T47D (cell line): ENCODE results near the gene PGAP3.

Source experiments
- DNase-seq, 2 experiments: peaks; one replicate each; pipeline versions ENCODE4 v3.0.0 to v3.0.0-alpha.2; 2011 to 2012; ENCODE audit warnings: low read depth in 1 of 2, low spot score in 1 of 2
- JUND ChIP-seq: IDR thresholded peaks from 2 replicates; pipeline ENCODE4 v1.6.1; 2012; ENCODE audit warnings: low read depth
- in situ Hi-C: cut with HindIII; loops from 2 replicates; pipeline ENCODE4 v1.10.0; 2016; ENCODE audit warnings: low sequenced_read_pairs, low pct_unique_long_range_greater_than_20kb

PGAP3 gene

DNA sequence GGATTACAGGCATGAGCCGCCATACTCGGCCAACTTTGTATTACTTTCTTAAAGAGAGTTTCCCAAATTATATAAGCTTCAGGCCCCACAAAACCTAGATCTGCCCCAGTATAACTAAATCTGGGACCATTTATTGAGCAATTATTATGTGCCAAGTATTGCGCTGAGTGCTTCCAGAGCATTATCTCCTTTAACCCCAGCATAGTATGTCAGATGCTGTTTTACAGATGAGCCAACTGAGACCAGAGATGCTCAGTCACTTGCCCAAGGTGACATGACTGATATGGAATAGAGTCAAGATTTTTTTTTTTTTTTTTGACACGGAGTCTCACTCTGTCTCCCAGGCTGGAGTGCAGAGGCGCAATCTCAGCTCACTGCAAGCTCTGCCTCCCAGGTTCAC lies 10.1 kb upstream of the PGAP3 start:
- in situ Hi-C loops, result no loop called here
- TF ChIP-seq JUND, result no peak
- no peak for DNase-seq

DNA sequence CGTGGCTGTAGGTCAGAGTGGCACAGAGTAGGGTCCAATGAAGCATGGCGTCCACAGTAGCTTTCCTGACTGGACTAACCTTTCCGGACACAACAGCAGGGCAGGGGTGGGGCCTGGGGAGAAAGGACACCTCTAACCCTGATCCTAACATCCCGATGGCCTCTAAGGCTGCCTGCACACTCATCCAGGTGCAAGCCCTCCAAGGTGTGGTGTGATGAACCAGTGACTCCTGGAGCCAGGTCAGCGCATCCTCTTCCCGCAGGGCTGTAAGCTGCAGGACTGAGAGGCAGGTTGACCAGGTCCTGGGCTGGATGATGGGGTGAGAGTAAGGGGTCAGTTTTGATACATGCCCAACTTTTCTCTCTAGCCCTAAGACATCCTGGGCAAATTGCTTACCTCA lies 8.9 kb upstream of the PGAP3 start:
- in situ Hi-C loops, result no loop called here
- no peak for TF ChIP-seq JUND
- DNase-seq, result no peak

DNA sequence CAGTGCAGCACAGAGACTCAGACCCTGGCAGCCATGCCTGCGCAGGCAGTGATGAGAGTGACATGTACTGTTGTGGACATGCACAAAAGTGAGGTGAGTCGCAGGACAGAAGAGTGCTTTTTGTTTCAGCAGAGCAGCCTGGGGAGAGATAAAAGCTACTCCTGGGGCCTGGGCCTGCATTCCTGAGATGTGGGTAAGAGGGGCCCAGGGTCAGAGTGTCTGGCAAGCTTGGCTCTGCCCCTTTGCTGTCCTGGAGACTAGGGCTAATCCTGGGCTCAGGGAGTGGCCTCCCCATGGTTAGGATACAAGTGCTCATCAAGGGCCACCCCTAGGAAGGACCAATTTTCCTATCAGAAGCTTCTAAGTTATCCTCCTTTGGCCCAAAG lies 7.2 kb upstream of the PGAP3 start:
- in situ Hi-C loops, result no loop called here
- no peak for TF ChIP-seq JUND
- DNase-seq, result no peak

DNA sequence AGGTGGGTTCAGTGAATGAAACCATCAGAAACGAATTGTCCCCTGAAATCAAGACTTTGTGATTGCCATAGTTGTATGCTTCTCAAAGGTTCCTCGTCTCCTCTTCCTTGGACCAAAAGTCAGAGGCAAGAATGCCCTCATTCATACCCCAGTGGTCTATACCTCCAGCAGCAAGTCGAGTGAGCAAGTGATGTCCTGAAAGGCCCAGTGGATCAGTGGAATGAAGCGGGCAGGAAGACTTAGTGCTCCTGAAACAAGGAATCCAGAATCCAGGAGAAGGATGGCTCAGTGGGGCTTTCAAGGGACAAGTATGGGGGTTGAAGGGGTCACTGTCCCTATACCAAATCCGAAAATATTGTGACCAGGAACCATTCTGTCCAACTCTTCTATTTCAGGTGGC lies 6.7 kb upstream of the PGAP3 start:
- TF ChIP-seq JUND, result no peak
- in situ Hi-C loops, result no loop called here
- DNase-seq, result no peak

DNA sequence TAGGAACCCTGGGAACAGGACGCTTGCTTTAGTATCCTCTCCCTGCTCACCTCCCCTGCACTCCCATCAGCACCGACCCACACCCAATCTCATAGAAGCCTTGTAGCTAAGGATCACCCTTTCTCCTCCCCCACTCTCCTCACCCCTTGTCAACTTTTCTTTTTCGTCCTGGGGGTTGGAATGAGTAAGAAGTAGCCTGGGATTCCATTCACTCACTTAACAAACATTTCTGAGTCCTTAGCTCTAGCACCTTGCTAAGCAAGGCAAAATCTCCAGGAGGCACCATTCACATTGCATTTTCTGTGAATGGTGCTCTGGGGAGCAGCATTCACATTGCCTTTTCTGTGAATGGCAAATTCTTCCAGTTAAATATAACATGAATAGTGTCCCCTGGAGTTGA lies 1.1 kb upstream of the PGAP3 start:
- no peak for TF ChIP-seq JUND
- DNase-seq, result no peak
- in situ Hi-C loops, result no loop called here

DNA sequence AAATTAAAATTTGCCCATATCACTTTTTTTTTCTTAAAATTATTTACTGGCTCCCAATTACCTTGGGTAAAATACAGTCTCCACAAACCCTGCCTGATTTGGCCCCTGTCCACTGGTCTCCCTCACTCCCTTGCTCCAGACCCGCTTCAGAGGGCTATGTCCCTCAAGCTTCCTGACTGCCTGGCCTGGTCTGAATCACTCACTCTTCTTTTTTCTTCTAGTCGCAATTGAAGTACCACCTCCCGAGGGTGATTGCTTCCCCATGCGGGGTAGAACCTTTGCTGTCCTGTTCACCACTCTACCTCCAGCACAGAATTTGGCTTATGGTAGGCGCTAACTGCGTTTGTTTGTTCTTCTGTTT lies 598 bp upstream of the PGAP3 start:
- no peak for TF ChIP-seq JUND
- no peak for DNase-seq
- in situ Hi-C loops, result no loop called here

DNA sequence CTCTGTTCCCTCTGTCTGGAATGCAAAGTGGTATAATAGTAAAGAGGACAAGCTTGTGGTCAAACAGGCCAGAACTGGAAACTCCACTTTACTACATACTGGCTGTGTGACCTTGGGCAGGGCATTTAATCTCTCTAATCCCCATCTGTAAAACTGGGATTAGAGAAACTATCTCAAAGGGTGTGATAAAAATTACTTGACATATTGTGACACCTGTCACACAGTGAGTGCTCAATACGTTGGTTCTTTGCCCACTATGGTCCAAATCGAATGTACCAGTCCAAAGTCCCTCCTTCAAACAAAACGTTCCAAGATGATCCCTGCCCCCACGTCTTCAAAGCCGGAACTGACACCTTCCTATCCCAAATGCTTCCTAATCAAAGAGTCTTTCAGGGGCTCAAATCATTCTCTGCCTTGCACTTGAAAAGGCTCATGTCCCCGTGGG lies 734 bp downstream of the PGAP3 start:
- DNase-seq, result peak in 1 of 2 experiments; percentile 85
- TF ChIP-seq JUND, result no peak
- in situ Hi-C loops, result no loop called here

DNA sequence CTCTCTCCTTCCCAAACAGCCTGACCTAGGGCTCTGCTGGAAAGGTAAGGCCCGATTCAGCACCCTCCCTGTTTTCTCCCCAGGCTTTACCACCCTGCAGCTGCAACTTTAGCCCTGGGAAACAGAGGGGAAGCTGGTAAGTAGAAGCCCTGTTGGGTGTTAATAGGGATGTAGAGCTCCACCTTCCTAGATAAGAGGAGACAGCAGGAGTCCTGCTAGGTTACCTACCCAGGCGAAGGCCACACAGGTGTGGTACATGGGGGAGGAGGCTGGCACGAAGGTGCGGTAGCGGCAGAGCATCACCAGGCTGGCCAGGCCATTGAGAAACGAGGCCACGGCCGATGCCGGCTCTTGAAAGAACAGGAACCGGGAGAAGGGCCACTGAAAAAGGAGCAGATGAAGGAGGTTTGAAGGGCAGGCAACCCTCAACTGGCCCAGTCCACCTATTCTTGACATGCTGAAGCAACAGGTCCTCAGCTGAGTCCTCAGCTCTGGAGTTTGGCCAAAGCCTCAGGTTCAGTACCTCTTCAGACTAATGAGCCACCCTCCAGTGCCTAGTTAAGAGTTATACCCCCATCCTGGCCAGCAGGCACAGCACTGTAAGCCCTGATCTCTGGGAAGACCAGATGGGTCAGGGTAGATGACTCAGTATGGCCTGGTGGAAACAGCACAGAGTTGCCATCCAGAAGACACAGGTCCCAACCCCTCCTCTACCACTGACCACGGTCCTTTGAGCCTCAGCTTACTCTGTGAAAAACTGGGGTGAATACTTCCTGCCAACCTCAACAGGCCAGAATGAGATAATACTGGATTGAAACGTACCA lies 3.3 kb downstream of the PGAP3 start:
- no peak for TF ChIP-seq JUND
- in situ Hi-C loops, result no loop called here
- no peak for DNase-seq

DNA sequence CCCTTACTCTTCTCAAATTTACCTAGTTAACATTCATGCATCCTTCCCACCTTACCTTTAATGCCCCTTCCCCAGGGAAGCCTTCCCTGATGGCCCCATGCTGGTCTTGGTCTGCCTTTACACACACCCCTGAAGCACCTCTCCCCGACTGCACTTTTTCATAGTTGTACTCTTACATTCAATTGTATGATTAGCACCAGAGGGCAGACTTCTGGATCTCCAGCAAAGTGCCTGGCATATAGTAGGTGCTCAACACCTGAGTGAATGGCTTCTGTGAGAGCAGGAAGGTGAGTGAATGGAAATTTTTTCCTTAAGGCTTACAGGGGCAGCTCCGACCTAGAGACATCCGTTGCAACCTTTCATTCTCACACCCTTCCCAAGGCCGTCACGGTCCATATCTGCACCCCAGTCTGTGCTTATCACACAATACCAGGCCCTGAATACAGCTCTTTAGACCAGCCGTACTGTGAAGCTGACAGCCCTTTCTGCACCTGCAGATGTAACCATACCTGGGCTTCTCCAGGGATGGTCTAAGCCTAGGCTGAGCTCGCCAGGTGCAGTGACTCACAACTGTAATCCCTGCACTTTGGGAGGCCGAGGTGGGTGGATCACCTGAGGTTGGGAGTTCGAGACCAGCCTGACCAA lies 4.4 kb downstream of the PGAP3 start:
- TF ChIP-seq JUND, result no peak
- in situ Hi-C loops, result no loop called here
- DNase-seq, result peak in 1 of 2 experiments; percentile 54

DNA sequence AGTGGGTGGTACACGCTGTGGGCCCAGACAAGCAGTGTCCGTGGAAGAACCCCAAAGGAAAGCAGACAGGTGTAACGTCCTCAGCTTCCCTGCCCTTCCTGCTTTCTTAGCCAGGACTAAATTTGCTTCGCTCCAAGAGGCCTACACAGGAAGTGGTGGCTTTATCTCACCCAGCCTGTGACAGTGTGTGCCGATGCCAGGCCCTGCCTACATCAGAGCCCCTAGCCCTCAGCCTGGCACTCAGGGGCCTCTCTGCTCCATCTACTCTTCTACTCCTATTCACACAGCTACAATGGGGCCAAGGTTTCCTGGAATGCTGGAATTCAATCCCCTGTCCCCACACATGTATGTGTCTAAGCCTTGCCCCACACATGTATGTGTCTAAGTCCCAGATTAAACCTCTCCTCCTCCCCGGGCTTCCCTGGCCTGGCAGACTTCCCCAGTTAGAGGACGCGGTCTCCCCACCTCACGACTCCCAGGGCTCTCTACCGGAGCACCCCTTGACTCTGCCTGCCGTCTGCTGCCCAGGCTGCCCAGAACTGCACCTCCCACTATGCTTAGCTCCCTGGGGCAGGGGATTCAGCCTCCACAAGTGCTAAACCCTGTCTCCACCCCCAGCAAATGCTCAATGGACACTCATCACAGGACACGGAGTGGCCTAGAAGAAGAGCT lies 8.2 kb downstream of the PGAP3 start:
- no peak for TF ChIP-seq JUND
- in situ Hi-C loops, result no loop called here
- no peak for DNase-seq

DNA sequence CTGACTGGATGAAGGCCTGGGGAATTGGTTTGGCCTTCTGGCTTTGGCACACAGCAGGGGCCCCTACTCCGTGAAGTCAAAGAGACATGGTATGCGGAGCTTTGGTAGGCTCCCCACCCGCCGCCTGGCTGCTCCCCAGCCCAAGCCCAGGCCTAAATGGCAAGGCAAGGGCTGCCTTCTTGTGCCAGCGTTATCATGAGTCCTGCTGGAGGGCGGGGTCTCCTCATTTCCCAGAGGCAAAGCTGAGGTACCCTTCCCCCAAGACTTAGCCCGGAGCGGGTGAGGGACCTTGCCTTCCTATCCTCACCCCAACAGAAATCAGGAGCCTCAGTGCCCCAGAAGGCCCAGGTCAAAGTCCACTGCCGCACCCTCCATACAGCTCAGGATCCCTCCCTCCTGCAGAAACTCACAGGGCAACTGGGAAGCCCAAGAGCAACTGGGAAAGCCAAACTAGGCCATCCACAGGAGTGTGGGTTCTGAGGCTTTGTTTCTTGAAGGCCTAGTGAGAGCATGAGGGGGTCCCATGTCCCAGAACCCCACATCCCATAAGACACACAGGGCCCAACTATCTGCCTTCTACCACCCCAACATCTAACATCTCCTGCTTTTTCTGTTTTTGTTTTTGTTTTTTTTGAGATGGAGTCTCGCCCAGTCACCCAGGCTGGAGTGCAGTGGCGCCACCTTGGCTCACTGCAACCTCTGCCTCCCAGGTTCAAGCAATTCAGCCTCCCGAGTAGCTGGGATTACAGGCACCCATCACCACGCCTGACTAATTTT lies 9.3 kb downstream of the PGAP3 start:
- in situ Hi-C loops, result no loop called here
- TF ChIP-seq JUND, result no peak
- no peak for DNase-seq

DNA sequence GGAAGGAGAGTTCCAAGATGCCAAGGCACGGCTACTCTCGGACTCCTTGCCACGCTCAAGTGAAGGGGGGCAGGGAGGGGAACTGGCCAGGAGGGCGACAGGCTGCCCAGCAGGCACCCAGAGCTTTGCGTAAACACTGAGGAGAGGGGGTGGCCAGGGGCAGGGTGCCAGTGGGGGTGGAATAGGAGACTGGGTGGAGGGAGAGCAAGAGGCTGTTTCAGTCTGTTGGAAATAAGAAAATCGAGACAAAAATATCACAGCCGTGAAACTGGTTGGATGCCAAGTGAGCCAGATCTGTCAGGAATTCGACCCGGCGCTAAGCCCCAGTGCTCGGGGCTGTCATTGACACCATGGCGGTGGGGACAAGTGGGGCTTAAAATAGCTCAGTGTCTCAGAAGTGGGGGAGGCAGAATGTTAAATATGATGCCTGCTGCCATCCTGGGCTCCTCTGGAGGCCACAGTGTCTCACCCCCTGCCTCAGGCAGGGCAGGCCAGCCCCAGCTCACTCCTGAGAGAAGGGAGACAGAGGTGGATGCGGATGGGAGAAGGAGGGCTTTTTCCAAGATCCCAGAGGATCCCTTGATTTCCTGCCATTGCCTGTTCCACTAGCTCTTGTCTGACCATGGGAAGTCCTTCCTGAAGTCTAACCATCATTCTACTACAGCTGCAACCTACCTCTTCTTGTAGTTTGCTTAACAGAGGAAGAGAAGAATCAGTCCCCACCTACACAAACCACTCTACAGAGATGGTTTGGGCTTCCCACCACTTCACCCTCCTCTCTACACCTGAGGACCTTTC lies 10.1 kb downstream of the PGAP3 start:
- in situ Hi-C loops, result no loop called here
- DNase-seq, result no peak
- no peak for TF ChIP-seq JUND
